ENCODE data around the gene NLRC4.
"Not testable (repeated sequence)": the region's sequence is repeated elsewhere in the genome, so short reads cannot be mapped to it uniquely, and the experiment has no call there.

Gene NLRC4

DNA sequence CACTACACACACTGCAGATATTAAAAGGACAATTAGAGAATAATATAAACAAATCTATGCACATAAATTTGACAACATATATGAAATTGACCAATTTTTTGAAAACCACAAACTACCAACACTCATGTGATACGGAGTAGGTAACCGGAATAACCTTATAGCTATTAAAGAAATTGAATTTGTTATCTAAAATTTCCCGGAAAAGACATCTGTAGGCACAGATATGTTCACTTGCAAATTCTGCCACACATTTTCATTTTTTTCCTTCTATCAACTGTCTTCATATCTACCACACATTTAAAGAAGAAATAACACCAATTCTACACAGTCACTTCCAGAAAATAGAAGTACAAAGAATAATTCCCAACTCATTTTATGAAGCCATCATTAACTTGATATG is 22.4 kb downstream of the NLRC4 start:
- DNase-seq (ENCODE audit: low read depth in 2 of 2), result no peak

DNA sequence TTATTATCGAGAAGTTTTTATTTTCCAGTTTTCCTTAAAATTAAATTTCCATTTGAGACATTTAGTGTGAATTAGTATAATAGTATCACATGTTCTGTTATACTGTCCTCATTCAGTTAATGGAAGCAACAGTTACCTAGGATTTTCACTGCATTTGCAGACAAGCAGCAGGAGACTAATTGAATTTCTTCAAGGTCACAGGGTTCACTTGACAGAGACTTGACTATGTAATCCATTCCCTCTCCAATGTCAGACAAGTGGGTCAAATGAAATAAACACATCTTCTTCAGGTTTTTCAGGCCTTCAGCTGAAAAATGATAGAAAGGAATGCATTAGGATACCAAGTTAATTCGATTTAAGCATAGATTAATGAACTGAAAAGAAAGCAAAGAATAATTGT is 26.7 kb downstream of the NLRC4 start:
- DNase-seq (ENCODE audit: low read depth in 2 of 2), result no peak

GRCh38 chr2:32237488-32237887 is 27.2 kb downstream of the NLRC4 start:
- DNase-seq (ENCODE audit: low read depth in 2 of 2), result no peak

DNA sequence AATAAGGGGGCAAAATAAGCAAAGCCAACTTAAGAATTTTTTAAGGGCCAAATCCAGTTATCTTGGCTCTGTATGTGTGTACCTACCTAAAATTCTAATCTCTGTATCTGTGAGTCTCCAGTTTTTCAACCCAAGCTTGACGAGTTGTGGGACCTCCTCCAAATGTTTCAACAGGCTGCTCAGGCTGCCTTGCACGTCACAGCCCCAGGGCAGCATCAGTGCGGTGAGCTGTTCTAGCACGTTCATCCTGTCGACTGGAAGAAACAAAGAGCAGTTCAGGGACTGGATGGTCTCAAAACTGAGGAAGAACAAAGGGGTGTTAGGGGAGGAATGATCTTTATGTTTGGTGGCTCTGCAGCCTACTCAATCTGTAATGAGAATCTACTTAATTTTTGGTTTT is 29.4 kb downstream of the NLRC4 start:
- no peak for DNase-seq (ENCODE audit: low read depth in 2 of 2)

DNA sequence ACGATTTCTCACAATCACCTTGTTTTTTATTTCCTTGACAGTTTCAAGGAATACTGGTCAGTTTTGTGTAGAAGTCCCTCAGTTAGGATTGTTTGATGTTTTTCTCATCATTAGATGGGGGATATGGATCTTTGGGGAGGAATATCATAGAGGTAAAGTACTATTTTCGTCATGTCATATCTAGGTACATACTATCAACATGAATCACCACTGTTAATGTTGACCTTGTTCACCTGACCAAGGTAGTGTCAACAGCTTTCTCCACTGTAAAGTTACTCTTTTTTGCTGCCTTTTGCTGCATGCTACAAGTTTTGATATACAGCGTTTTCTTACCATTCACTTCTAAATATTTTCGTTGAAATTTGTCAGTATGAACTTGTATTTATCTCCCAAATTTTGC is 32.7 kb downstream of the NLRC4 start:
- DNase-seq (ENCODE audit: low read depth in 2 of 2), result no peak

DNA sequence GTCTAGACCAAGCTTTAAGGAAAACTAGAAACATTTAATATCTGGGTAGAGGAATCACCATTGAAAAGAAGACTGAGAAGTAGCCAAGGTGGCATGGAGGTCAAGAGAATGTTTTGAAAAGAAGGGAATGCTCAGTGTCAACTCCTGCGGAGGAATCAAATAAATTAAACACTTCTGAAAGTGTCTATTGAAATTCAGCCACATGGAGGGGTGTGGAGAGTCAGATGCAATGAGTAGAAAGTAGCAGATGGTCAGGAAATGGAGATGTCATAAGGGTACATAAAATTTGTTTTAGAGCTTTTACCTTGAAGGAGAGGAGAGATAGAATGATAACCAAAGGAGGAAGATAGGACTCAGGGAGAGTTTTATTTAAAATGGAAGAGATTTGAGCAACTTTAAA is 35.1 kb downstream of the NLRC4 start:
- no peak for DNase-seq (ENCODE audit: low read depth in 2 of 2)

DNA sequence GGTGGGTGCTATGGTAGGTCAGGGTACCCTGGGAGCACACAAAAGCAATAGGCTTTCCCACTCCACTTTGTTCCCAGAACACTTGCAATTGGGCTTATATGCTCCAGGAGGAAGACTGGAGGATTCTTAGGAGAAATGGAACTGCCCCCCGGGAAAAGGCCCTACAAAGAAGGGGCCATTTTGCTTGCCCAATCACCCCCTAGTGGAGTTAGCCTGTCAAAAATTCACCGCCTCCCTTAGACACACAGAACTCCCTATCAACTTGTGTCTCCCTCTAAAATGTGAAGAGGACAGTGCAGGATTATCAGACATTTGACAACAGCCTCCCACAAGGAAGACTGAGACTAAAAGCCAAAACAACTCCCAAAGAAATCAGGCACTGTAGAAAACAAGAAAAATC is 36.5 kb downstream of the NLRC4 start:
- no peak for DNase-seq (ENCODE audit: low read depth in 2 of 2)

- no peak for DNase-seq (ENCODE audit: low read depth in 2 of 2)
Measured at GRCh38 chr2:32227492-32227891, 37.2 kb downstream of the NLRC4 start.

DNA sequence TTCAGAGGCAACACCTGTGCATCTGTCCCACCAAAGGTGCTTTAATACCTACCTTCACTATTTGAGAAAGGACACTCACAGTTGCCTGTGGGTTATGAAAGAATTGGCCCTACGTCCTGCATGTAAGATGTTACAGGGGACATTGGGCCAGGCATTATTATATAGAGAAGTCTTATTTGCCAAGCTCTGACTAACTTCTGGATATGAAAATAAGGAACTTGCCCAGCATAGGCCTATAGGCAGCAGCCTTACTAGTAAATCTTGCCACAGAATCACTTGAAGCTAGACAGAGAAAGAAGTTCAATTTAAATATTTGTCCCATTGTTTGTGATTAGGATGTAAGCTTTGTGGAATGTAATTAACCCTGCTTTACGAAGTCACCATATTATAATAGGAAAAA is 41.7 kb downstream of the NLRC4 start:
- DNase-seq (ENCODE audit: low read depth in 2 of 2), result no peak

DNA sequence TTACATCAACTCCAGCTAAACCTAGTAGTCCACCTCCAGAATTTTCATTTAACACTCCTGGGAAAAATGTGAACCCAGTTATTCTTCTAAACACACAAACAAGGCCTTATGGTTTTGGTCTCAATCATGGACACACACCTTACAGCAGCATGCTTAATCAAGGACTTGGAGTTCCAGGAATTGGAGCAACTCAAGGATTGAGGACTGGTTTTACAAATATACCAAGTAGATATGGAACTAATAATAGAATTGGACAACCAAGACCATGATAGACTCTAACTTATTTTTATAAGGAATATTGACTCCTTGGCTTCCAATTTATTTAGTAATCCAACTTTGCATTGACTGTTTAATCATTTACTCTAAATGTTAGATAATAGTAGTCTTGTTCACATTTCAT is 44.2 kb downstream of the NLRC4 start:
- no peak for DNase-seq (ENCODE audit: low read depth in 2 of 2)

DNA sequence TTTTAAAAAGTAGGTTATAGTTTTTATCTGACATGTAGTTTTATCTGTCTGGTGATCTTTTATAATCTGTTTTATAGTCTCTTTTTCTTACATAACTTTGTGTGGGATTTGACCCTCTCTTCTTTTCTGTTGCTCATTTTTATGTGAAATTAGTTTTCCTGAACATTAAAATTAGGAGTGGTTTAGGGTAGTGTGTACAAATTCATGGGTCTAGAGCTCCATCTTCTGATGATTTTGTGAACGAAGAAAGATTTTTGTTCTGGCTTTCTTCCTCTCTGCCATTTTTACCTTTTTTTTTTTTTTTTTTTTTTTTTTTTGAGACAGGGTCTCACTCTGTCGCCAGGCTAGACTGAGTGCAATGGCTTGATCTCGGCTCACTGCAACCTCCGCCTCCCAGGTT is 52.4 kb downstream of the NLRC4 start:
- DNase-seq (ENCODE audit: low read depth in 2 of 2), result no peak

- DNase-seq (ENCODE audit: low read depth in 2 of 2), result no peak
Measured at GRCh38 chr2:32210767-32211408, 53.8 kb downstream of the NLRC4 start.

DNA sequence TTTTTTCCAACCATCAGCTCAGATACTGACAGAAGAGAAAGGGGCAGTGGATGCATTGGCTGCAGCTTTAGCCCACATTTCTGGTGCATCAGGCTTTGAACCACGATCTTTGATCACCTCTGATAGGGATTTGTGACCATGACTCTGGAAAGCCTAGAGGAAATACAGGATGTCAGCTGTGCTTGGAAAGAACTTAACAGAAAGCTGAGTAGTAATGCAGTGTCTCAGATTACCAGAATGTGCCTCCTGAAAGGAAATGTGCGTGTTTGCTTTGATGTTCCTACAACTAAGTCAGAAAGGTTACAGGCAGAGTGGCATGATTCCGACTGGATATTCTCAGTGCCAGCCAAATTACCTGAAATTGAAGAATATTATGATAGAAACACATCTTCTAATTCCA is 61.3 kb downstream of the NLRC4 start:
- not testable (repeated sequence) for DNase-seq (ENCODE audit: low read depth in 2 of 2)

DNA sequence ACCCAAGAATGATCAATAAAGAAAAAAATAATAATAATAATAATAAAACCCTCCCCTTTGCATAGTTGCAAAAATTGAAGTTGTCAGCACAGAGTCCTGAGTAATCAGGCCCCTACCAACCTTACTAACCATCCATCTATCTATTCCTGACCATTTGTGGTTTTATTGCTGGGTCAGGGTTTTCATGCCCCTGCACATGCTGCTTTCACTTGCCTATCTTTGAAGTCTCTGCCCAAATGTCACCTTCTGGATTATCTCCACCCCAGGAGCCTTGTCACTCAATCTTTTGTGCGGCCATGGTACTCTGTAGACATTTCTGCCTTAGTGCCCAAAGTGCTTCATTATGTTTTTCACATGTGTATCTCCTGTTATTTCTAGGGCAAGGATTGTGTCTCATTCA is 63.9 kb downstream of the NLRC4 start:
- DNase-seq (ENCODE audit: low read depth in 2 of 2), result no peak

GRCh38 chr2:32192418-32192817 is 72.3 kb downstream of the NLRC4 start:
- DNase-seq (ENCODE audit: low read depth in 2 of 2), result no peak

DNA sequence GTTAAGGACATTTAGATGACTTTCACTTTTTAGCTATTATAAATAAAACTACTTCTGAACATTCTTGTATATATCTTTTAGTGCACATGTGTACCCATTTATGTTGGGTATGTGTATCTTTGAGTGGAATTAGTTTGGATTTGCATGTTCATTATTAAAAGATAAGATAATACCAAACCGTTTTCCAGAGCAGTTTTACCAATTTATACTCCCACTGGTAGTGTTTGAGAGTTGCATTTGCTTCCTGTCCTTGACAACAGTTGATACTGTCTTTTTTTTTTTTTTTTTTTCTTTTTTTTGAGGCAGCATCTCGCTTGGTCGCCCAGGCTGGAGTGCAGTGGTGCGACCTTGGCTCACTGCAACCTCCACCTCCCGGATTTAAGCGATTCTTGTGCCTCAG is 75.7 kb downstream of the NLRC4 start:
- DNase-seq (ENCODE audit: low read depth in 2 of 2), result no peak

GRCh38 chr2:32182667-32183066 is 82.0 kb downstream of the NLRC4 start:
- DNase-seq (ENCODE audit: low read depth in 2 of 2), result no peak

Data from stimulated activated CD8-positive, alpha-beta memory T cell treated with anti-CD3 and anti-CD28 coated beads, Interleukin-2, amount 100 ng/mL, for 1 hour (primary cell).